K562 (cell line): ENCODE measurements around the gene STAM2. TPM values are rescaled to one million over a fixed set of nuclear protein-coding genes. Genes with fewer than 3 reads are reported as not detected.
A peak's percentile ranks its signal among the peaks of the same experiment; 100 is the strongest.

Experiments used
- ATAC-seq: fragments of 200-7000 bp; cut with Tn5 transposase; 3 replicates; pipeline ENCODE4 v1.9.1; 2020; ENCODE audit warnings: moderate library complexity
- BruUV-seq: library from RNA; stranded (reverse); fragments of 400-500 nt; replicated peaks from 2 replicates; lab custom pipeline; 2021; lab: Mats Ljungman, UMichigan
- CTCF ChIA-PET: fragments of 300-600 bp; formaldehyde crosslinking; extraction: SDS; loops from one replicate; lab custom pipeline; 2021; ENCODE audit warnings: low intra/inter-chr PET ratio; lab: Yijun Ruan, JAX
- POLR2A ChIA-PET: fragments of 300-600, 350-650 bp; sonication (Branson Sonifier 250); formaldehyde crosslinking; extraction: SDS; loops from one replicate; lab custom pipeline; 2021; ENCODE audit warnings: antibody characterized with exemption, inconsistent platforms; lab: Yijun Ruan, JAX
- DNase-seq, 4 experiments: peaks; one replicate each; pipeline versions ENCODE4 v3.0.0 to v3.0.0-alpha.2; 2011 to 2018; ENCODE audit warnings: low spot score in 3 of 4, mixed read lengths in 3 of 4; ENCODE audit errors: extremely low read depth in 1 of 4
- FAIRE-seq: peaks from 2 replicates; lab custom pipeline; 2011; peaks lifted over from hg19 to GRCh38; lab: Jason Lieb, UNC
- H2AFZ ChIP-seq: 2 replicates; pipeline ENCODE4 v1.6.0; 2011; ENCODE audit warnings: low read depth, low read length, control low read depth, inconsistent platforms
- H3K27ac ChIP-seq: fragments of 200-600 bp; 3 replicates; pipeline ENCODE4 v1.8.0; 2011; ENCODE audit warnings: low read depth, mild to moderate bottlenecking, control low read depth, inconsistent platforms, low read length, moderate library complexity, mixed read lengths; ENCODE audit errors: extremely low read depth
- H3K27me3 ChIP-seq, 2 experiments: fragments of 300-600 bp in 1 of 2; 2 replicates in 1 of 2; 3 replicates in 1 of 2; pipeline versions ENCODE4 v1.6.0 to v1.8.0; 2011; ENCODE audit warnings: inconsistent platforms in 2 of 2, low read length in 2 of 2, mild to moderate bottlenecking in 1 of 2, mixed read lengths in 1 of 2, moderate library complexity in 1 of 2; ENCODE audit not compliant: control insufficient read depth in 2 of 2, insufficient read depth in 2 of 2
- H3K36me3 ChIP-seq: fragments of 300-600 bp; 3 replicates; pipeline ENCODE4 v1.8.0; 2011; ENCODE audit warnings: mild to moderate bottlenecking, low read length, inconsistent platforms; ENCODE audit not compliant: control insufficient read depth, insufficient read depth
- H3K4me1 ChIP-seq, 2 experiments: fragments of 200-600 bp in 1 of 2; replicated peaks in 1 of 2; 2 replicates in 1 of 2; 3 replicates in 1 of 2; pipeline versions ENCODE4 v1.5.1 to v1.8.0; 2011; ENCODE audit warnings: inconsistent platforms in 2 of 2, low read length in 2 of 2, mild to moderate bottlenecking in 1 of 2, mixed read lengths in 1 of 2, moderate library complexity in 1 of 2; ENCODE audit not compliant: control insufficient read depth in 2 of 2, insufficient read depth in 2 of 2
- H3K4me2 ChIP-seq: 2 replicates; pipeline ENCODE4 v1.6.1; 2011; ENCODE audit warnings: low read length, control low read depth, inconsistent platforms, mixed read lengths; ENCODE audit not compliant: insufficient read depth
- H3K4me3 ChIP-seq: fragments of 200-600 bp; sonication (generic), shearing (Covaris generic); 2 replicates; pipeline ENCODE4 v1.5.1; 2016; ENCODE audit warnings: control low read depth, inconsistent platforms
- H3K79me2 ChIP-seq: fragments of 200-600 bp; 3 replicates; pipeline ENCODE4 v1.8.0; 2011; ENCODE audit warnings: low read length, inconsistent platforms; ENCODE audit not compliant: control insufficient read depth, insufficient read depth
- H3K9ac ChIP-seq, 2 experiments: 2 replicates each; pipeline versions ENCODE4 v1.6.0 to v1.6.1; 2011; ENCODE audit warnings: low read depth in 2 of 2, low read length in 2 of 2, control low read depth in 1 of 2, inconsistent platforms in 1 of 2, mild to moderate bottlenecking in 1 of 2, mixed read lengths in 1 of 2; ENCODE audit not compliant: insufficient read depth in 1 of 2
- H3K9me1 ChIP-seq: one replicate; pipeline ENCODE4 v1.6.0; 2011; ENCODE audit warnings: inconsistent platforms, mild to moderate bottlenecking, low read length, moderate library complexity; ENCODE audit not compliant: control insufficient read depth, insufficient read depth
- H3K9me3 ChIP-seq: replicated peaks from 2 replicates; pipeline ENCODE4 v1.5.1; 2011; ENCODE audit warnings: low read depth, low read length, inconsistent platforms; ENCODE audit not compliant: control insufficient read depth, insufficient read depth
- H4K20me1 ChIP-seq: replicated peaks from 2 replicates; pipeline ENCODE4 v1.6.1; 2011; ENCODE audit warnings: low read length, inconsistent platforms, mixed read lengths; ENCODE audit not compliant: control insufficient read depth, insufficient read depth
- KDM1A ChIP-seq, 2 experiments: fragments of 450-650 bp; IDR thresholded peaks; 2 replicates each; pipeline ENCODE4 v1.6.1; 2016; ENCODE audit warnings: mild to moderate bottlenecking in 2 of 2
- NCOR1 ChIP-seq: fragments of 450-650 bp; IDR thresholded peaks from 2 replicates; pipeline ENCODE4 v1.6.1; 2016; ENCODE audit warnings: mild to moderate bottlenecking, moderate library complexity
- ZFX ChIP-seq: sonication (generic); formaldehyde crosslinking; IDR thresholded peaks from 2 replicates; pipeline ENCODE4 v1.8.0; 2022; ENCODE audit warnings: mild to moderate bottlenecking, missing genetic modification reagents, moderate library complexity
- WGBS: fragments of 100-300 bp; shearing (Covaris generic); methylation state at CpG from one replicate; pipeline ENCODE4 v1.1.6; 2016; ENCODE audit warnings: low coverage, mixed read lengths; ENCODE audit not compliant: insufficient coverage; ENCODE audit errors: missing lambda C conversion rate; 5-methylcytosine and 5-hydroxymethylcytosine counted together
- in situ Hi-C: fragments of 300-500 bp; cut with MboI; formaldehyde crosslinking; loops from 4 replicates; pipeline ENCODE4 v1.15.0; 2018; ENCODE audit warnings: inconsistent platforms, mixed read lengths
- intact Hi-C: fragments of 100-400 bp; cut with micrococcal nuclease; formaldehyde crosslinking; loops from 2 replicates; pipeline ENCODE4 v1.14.2; 2022
- polyA plus RNA-seq, 8 experiments: library from polyadenylated mRNA; depleted of rRNA in 4 of 8; stranded (reverse) in 5 of 8; unstranded in 3 of 8; fragments of >200 nt; fragmentation: Nextera tagmentation in 2 of 8; fragmentation: Illumina TruSeq in 1 of 8; extraction: Ambion mirVana in 2 of 8; extraction: Trizol in 1 of 8; gene quantifications; 2 replicates each; pipeline versions ENCODE4 v1.2.1 to v1.2.3, GENCODE V29; 2011 to 2014; ENCODE audit warnings: inconsistent platforms in 1 of 8, missing spikeins in 1 of 8
- total RNA-seq, 7 experiments: library from RNA; depleted of rRNA in 6 of 7; stranded (reverse); fragments of >200 nt in 6 of 7; fragmentation: Illumina TruSeq in 2 of 7; extraction: Trizol in 2 of 7; gene quantifications; 2 replicates each; pipeline versions ENCODE4 v1.2.1 to v1.2.3, GENCODE V29; 2011 to 2021; ENCODE audit warnings: low replicate concordance in 1 of 7
- TF ChIP-seq, protein P1 (sequence below), 3 experiments: IDR thresholded peaks in 2 of 3; conservative IDR thresholded peaks in 1 of 3; 2 replicates each; pipeline ENCODE4 v1.5.1; 2011 to 2012; ENCODE audit warnings: low read length in 3 of 3, mild to moderate bottlenecking in 3 of 3, control low read depth in 2 of 3, improper control_type of control experiment in 1 of 3, inconsistent platforms in 1 of 3, low read depth in 1 of 3, mixed read lengths in 1 of 3, moderate library complexity in 1 of 3; ENCODE audit not compliant: insufficient read depth in 2 of 3

Gene STAM2
- total and polyA plus RNA-seq, 9 of the 15 experiments (the other 6 are each of a cell fraction or from before 2014, with no cell fraction given) = 4.5 to 13.9 (median 8.7) TPM

DNA sequence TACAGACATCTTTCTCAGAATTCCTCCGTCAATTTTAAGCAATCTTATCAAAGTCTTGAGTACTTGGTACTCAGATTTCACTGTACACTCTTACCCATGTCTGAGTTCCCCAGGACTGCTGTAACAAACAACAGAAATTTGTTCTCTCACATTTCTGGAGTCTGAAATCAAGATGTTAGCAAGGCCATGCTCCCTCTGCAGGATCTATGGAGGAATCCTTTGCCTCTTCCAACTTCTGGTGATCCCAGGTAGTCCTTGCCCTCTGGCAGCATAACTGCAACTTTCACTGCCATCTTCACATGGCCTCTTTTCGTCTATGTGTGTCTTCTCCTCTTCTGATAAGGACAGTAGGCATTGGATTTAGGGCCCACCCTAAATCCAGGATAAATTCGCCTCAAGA, 59.6 kb downstream of the STAM2 start:
- Histone ChIP-seq H3K4me2 (no peak overlapping the region), H3K79me2 (no peaks in the 10 kb centered on the region), H3K9me1 (no peaks in the 10 kb centered on the region), H4K20me1 (no peaks in the 10 kb centered on the region), H3K4me1 (no peaks in the 10 kb centered on the region)
- no peak for TF ChIP-seq ZFX (CRISPR knock-in tag)
- TF ChIP-seq, protein P1, sequence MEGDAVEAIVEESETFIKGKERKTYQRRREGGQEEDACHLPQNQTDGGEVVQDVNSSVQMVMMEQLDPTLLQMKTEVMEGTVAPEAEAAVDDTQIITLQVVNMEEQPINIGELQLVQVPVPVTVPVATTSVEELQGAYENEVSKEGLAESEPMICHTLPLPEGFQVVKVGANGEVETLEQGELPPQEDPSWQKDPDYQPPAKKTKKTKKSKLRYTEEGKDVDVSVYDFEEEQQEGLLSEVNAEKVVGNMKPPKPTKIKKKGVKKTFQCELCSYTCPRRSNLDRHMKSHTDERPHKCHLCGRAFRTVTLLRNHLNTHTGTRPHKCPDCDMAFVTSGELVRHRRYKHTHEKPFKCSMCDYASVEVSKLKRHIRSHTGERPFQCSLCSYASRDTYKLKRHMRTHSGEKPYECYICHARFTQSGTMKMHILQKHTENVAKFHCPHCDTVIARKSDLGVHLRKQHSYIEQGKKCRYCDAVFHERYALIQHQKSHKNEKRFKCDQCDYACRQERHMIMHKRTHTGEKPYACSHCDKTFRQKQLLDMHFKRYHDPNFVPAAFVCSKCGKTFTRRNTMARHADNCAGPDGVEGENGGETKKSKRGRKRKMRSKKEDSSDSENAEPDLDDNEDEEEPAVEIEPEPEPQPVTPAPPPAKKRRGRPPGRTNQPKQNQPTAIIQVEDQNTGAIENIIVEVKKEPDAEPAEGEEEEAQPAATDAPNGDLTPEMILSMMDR (IDR thresholded peaks at IDR 0.05 in 2 of 3, conservative IDR thresholded peaks at IDR 0.05 in 1 of 3; ENCODE audit: insufficient read depth in 2 of 3, low read depth in 1 of 3, low read length in 3 of 3) = peak in 2 of 3 experiments; percentile 13 to 20; a peak in 2 of 6 replicates
- TF ChIP-seq NCOR1 = no peak
- no peak for TF ChIP-seq KDM1A (IDR thresholded peaks at IDR 0.05)
- TF ChIP-seq, all 486 proteins: peak for 1
- WGBS = 12% methylated on average over 3 of the region's 3 CpGs
- Histone ChIP-seq H3K27me3 (peaks cover 0 to 8% of the 10 kb centered on the region in 2 experiments; a peak in 2 of 5 replicates), H2AFZ (no peak overlapping the region), H3K27ac (no peak overlapping the region), H3K4me3 (no peak overlapping the region), H3K9me3 (no peaks in the 10 kb centered on the region), H3K36me3 (no peaks in the 10 kb centered on the region), H3K9ac (no peak overlapping the region)
- no peak for FAIRE-seq
- DNase-seq = no peak
- intact Hi-C loops = no loop called here
- CTCF ChIA-PET = no interaction called here
- no TSS peak for BruUV-seq
- ATAC-seq = peak; percentile 56
- in situ Hi-C loops = no loop called here
- POLR2A ChIA-PET = no interaction called here
